HEK293 (cell line): ENCODE results near the gene INHBB.

Source experiments
- TRIM28 ChIP-seq: IDR thresholded peaks from 2 replicates; pipeline ENCODE4 v1.6.1; 2011; ENCODE audit warnings: low read length, control low read depth, borderline replicate concordance
- ZNF274 ChIP-seq, 2 experiments: fragments of 200-500 bp in 1 of 2; fragments of 450-650 bp in 1 of 2; sonication (Bioruptor generic) in 1 of 2; formaldehyde crosslinking in 1 of 2; IDR thresholded peaks; 2 replicates each; pipeline versions ENCODE4 v1.5.1 to v1.6.1; 2014 to 2016; ENCODE audit warnings: borderline replicate concordance in 1 of 2, inconsistent platforms in 1 of 2, low read length in 1 of 2, missing biosample characterization in 1 of 2, missing genetic modification characterization in 1 of 2
- ZNF473 ChIP-seq: fragments of 450-650 bp; formaldehyde crosslinking; IDR thresholded peaks from 2 replicates; pipeline ENCODE4 v1.5.1; 2017; ENCODE audit warnings: missing biosample characterization, missing genetic modification characterization
- ZNF664 ChIP-seq: fragments of 450-650 bp; formaldehyde crosslinking; IDR thresholded peaks from 2 replicates; pipeline ENCODE4 v1.5.1; 2016; ENCODE audit warnings: missing biosample characterization, missing genetic modification characterization
- ZNF837 ChIP-seq: fragments of 450-650 bp; formaldehyde crosslinking; IDR thresholded peaks from 2 replicates; pipeline ENCODE4 v1.5.1; 2016; ENCODE audit warnings: missing biosample characterization, missing genetic modification characterization
- TF ChIP-seq, protein P1 (sequence below): fragments of 450-650 bp; formaldehyde crosslinking; IDR thresholded peaks from 2 replicates; pipeline ENCODE4 v1.5.1; 2016; ENCODE audit warnings: missing biosample characterization, missing genetic modification characterization
- TF ChIP-seq, protein P2 (sequence below): fragments of 450-650 bp; formaldehyde crosslinking; IDR thresholded peaks from 2 replicates; pipeline ENCODE4 v1.5.1; 2016; ENCODE audit warnings: missing biosample characterization, missing genetic modification characterization, low read depth
- TF ChIP-seq, protein P3 (sequence below): IDR thresholded peaks from 2 replicates; pipeline ENCODE4 v1.6.1; 2011; ENCODE audit warnings: mild to moderate bottlenecking, low read depth, low read length, borderline replicate concordance
- TF ChIP-seq, protein P4 (sequence below): fragments of 450-650 bp; formaldehyde crosslinking; IDR thresholded peaks from 2 replicates; pipeline ENCODE4 v1.5.1; 2016; ENCODE audit warnings: missing biosample characterization, missing genetic modification characterization
- TF ChIP-seq, protein P5 (sequence below): fragments of 450-650 bp; formaldehyde crosslinking; IDR thresholded peaks from 2 replicates; pipeline ENCODE4 v1.5.1; 2016; ENCODE audit warnings: missing biosample characterization, missing genetic modification characterization
- TF ChIP-seq, protein P6 (sequence below): fragments of 450-650 bp; formaldehyde crosslinking; conservative IDR thresholded peaks from 2 replicates; pipeline ENCODE4 v1.5.1; 2016; ENCODE audit warnings: low read depth, missing biosample characterization, missing genetic modification characterization

DNA sequence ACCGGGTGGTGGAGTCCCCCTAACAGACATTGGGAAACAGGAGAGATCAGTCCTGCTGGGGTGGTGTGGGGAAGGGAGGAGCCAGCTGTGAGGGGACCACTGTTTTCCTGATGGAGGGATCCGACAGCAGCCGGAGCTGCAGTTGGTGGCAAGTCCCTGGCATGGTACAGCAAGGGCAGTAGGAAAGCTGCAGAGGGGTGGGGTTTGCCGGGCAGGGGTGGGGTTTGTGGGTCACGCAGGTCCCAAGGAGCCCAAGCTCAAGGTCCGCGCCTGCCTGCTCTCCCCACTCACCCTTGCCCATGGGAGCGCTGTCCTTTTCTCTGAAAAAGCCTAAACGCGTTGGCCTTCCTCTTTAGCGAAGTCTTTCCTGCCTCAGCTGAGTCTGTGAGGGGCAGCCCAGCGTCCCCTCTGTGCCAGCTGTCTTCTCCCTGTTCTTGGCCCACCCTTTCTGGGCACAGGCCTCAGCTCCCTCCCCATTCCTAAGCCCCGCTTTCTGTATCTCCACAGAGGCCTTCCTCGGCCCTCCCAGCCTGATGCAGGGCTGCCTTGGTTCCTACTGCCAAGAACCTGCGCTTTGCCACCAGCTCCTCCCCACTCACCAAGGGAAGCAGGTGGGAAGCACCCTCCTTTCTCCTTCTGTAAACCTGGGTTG is 29.3 kb upstream of the INHBB start:
- TF ChIP-seq, protein P1, sequence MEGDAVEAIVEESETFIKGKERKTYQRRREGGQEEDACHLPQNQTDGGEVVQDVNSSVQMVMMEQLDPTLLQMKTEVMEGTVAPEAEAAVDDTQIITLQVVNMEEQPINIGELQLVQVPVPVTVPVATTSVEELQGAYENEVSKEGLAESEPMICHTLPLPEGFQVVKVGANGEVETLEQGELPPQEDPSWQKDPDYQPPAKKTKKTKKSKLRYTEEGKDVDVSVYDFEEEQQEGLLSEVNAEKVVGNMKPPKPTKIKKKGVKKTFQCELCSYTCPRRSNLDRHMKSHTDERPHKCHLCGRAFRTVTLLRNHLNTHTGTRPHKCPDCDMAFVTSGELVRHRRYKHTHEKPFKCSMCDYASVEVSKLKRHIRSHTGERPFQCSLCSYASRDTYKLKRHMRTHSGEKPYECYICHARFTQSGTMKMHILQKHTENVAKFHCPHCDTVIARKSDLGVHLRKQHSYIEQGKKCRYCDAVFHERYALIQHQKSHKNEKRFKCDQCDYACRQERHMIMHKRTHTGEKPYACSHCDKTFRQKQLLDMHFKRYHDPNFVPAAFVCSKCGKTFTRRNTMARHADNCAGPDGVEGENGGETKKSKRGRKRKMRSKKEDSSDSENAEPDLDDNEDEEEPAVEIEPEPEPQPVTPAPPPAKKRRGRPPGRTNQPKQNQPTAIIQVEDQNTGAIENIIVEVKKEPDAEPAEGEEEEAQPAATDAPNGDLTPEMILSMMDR (tag by site-specific recombination), result no peak
- TF ChIP-seq, protein P2, sequence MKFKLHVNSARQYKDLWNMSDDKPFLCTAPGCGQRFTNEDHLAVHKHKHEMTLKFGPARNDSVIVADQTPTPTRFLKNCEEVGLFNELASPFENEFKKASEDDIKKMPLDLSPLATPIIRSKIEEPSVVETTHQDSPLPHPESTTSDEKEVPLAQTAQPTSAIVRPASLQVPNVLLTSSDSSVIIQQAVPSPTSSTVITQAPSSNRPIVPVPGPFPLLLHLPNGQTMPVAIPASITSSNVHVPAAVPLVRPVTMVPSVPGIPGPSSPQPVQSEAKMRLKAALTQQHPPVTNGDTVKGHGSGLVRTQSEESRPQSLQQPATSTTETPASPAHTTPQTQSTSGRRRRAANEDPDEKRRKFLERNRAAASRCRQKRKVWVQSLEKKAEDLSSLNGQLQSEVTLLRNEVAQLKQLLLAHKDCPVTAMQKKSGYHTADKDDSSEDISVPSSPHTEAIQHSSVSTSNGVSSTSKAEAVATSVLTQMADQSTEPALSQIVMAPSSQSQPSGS (tag by site-specific recombination), result no peak
- TF ChIP-seq, protein P3, sequence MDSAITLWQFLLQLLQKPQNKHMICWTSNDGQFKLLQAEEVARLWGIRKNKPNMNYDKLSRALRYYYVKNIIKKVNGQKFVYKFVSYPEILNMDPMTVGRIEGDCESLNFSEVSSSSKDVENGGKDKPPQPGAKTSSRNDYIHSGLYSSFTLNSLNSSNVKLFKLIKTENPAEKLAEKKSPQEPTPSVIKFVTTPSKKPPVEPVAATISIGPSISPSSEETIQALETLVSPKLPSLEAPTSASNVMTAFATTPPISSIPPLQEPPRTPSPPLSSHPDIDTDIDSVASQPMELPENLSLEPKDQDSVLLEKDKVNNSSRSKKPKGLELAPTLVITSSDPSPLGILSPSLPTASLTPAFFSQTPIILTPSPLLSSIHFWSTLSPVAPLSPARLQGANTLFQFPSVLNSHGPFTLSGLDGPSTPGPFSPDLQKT, result no peak
- no peak for TF ChIP-seq ZNF473 (tag by site-specific recombination)
- no peak for TF ChIP-seq TRIM28
- TF ChIP-seq, protein P4, sequence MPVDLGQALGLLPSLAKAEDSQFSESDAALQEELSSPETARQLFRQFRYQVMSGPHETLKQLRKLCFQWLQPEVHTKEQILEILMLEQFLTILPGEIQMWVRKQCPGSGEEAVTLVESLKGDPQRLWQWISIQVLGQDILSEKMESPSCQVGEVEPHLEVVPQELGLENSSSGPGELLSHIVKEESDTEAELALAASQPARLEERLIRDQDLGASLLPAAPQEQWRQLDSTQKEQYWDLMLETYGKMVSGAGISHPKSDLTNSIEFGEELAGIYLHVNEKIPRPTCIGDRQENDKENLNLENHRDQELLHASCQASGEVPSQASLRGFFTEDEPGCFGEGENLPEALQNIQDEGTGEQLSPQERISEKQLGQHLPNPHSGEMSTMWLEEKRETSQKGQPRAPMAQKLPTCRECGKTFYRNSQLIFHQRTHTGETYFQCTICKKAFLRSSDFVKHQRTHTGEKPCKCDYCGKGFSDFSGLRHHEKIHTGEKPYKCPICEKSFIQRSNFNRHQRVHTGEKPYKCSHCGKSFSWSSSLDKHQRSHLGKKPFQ (tag by site-specific recombination), result no peak
- TF ChIP-seq, protein P5, sequence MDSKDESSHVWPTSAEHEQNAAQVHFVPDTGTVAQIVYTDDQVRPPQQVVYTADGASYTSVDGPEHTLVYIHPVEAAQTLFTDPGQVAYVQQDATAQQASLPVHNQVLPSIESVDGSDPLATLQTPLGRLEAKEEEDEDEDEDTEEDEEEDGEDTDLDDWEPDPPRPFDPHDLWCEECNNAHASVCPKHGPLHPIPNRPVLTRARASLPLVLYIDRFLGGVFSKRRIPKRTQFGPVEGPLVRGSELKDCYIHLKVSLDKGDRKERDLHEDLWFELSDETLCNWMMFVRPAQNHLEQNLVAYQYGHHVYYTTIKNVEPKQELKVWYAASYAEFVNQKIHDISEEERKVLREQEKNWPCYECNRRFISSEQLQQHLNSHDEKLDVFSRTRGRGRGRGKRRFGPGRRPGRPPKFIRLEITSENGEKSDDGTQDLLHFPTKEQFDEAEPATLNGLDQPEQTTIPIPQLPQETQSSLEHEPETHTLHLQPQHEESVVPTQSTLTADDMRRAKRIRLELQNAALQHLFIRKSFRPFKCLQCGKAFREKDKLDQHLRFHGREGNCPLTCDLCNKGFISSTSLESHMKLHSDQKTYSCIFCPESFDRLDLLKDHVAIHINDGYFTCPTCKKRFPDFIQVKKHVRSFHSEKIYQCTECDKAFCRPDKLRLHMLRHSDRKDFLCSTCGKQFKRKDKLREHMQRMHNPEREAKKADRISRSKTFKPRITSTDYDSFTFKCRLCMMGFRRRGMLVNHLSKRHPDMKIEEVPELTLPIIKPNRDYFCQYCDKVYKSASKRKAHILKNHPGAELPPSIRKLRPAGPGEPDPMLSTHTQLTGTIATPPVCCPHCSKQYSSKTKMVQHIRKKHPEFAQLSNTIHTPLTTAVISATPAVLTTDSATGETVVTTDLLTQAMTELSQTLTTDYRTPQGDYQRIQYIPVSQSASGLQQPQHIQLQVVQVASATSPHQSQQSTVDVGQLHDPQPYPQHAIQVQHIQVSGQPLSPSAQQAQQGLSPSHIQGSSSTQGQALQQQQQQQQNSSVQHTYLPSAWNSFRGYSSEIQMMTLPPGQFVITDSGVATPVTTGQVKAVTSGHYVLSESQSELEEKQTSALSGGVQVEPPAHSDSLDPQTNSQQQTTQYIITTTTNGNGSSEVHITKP, result no peak
- TF ChIP-seq ZNF837 (tag by site-specific recombination), result no peak
- no peak for TF ChIP-seq ZNF664
- no peak for TF ChIP-seq ZNF274 (IDR thresholded peaks at IDR 0.05; ENCODE audit: low read length)
- TF ChIP-seq ZNF274 (tag by site-specific recombination; IDR thresholded peaks at IDR 0.05; ENCODE audit: borderline replicate concordance), result no peak
- TF ChIP-seq, protein P6, sequence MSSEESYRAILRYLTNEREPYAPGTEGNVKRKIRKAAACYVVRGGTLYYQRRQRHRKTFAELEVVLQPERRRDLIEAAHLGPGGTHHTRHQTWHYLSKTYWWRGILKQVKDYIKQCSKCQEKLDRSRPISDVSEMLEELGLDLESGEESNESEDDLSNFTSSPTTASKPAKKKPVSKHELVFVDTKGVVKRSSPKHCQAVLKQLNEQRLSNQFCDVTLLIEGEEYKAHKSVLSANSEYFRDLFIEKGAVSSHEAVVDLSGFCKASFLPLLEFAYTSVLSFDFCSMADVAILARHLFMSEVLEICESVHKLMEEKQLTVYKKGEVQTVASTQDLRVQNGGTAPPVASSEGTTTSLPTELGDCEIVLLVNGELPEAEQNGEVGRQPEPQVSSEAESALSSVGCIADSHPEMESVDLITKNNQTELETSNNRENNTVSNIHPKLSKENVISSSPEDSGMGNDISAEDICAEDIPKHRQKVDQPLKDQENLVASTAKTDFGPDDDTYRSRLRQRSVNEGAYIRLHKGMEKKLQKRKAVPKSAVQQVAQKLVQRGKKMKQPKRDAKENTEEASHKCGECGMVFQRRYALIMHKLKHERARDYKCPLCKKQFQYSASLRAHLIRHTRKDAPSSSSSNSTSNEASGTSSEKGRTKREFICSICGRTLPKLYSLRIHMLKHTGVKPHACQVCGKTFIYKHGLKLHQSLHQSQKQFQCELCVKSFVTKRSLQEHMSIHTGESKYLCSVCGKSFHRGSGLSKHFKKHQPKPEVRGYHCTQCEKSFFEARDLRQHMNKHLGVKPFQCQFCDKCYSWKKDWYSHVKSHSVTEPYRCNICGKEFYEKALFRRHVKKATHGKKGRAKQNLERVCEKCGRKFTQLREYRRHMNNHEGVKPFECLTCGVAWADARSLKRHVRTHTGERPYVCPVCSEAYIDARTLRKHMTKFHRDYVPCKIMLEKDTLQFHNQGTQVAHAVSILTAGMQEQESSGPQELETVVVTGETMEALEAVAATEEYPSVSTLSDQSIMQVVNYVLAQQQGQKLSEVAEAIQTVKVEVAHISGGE (tag by site-specific recombination), result no peak
